GM12875 (cell line): Measurements from ENCODE around the gene MPHOSPH6.

Experiments
- H3K4me3 ChIP-seq: one replicate; pipeline ENCODE4 v1.5.1; 2011; ENCODE audit warnings: low read depth, low read length, control low read depth
- TF ChIP-seq, protein P1 (sequence below): IDR thresholded peaks from 2 replicates; pipeline ENCODE4 v1.5.1; 2011; ENCODE audit warnings: low read depth, mild to moderate bottlenecking, control low read depth, inconsistent platforms, low read length, moderate library complexity, borderline replicate concordance; ENCODE audit not compliant: insufficient read depth

Gene MPHOSPH6

DNA sequence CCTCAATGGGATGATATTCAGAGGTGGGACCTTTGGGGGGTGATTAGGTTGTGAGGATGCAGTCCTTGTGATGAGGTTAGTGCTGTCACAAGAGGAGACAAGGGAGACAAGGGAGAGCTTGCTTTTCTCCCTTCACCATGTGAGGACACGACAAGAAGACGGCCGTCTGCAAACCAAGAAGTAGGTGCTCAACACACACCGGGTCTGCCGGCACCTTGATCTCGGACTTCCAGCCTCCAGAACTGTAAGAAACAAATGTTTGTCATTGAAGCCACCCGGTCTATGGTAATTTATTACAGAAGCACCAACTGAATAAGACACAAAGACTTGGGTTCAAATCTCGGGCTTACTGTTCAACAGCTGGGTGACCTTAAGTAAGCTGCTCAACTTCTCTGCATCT is 64.9 kb downstream of the MPHOSPH6 start:
- H3K4me3 ChIP-seq = no peak overlapping the region
- TF ChIP-seq, protein P1, sequence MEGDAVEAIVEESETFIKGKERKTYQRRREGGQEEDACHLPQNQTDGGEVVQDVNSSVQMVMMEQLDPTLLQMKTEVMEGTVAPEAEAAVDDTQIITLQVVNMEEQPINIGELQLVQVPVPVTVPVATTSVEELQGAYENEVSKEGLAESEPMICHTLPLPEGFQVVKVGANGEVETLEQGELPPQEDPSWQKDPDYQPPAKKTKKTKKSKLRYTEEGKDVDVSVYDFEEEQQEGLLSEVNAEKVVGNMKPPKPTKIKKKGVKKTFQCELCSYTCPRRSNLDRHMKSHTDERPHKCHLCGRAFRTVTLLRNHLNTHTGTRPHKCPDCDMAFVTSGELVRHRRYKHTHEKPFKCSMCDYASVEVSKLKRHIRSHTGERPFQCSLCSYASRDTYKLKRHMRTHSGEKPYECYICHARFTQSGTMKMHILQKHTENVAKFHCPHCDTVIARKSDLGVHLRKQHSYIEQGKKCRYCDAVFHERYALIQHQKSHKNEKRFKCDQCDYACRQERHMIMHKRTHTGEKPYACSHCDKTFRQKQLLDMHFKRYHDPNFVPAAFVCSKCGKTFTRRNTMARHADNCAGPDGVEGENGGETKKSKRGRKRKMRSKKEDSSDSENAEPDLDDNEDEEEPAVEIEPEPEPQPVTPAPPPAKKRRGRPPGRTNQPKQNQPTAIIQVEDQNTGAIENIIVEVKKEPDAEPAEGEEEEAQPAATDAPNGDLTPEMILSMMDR = no peak
